Activated CD4-positive, CD25-positive, alpha-beta regulatory T cell treated with anti-CD3 and anti-CD28 coated beads, Interleukin-2, amount 50 U/mL, for 16 hours (primary cell): ENCODE measurements around the gene PLXND1.

Source experiments
- DNase-seq: peaks from one replicate; pipeline ENCODE4 v3.0.0-alpha.2; 2020; ENCODE audit warnings: low read depth, low spot score

PLXND1 gene

DNA sequence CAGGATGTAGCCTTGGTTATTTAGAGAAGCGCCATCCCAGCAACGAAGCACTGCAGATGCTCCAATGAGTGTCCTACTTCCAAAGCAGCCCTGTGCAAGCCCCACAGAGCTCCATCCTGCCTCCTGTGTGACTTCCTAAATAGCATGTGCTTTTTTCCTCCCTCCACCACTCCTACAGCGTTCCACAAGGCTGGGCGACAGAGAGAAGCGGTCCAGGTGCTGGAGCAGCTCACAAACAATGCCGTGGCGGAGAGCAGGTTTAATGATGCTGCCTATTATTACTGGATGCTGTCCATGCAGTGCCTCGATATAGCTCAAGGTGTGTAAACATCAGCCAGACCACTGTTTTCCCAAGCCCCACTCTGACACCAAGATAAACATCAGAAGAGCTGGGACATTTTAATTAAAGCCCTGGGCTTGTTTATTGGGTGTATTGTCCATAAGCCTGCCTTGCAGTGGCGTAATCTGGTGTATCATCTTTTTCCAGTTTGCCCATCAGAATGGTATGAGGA is 100.2 kb downstream of the PLXND1 start:
- DNase-seq, result no peak

GRCh38 chr3:129505341-129505740 is 101.1 kb downstream of the PLXND1 start:
- DNase-seq, result no peak
